ENCODE data around the gene GRB2.

Gene GRB2

DNA sequence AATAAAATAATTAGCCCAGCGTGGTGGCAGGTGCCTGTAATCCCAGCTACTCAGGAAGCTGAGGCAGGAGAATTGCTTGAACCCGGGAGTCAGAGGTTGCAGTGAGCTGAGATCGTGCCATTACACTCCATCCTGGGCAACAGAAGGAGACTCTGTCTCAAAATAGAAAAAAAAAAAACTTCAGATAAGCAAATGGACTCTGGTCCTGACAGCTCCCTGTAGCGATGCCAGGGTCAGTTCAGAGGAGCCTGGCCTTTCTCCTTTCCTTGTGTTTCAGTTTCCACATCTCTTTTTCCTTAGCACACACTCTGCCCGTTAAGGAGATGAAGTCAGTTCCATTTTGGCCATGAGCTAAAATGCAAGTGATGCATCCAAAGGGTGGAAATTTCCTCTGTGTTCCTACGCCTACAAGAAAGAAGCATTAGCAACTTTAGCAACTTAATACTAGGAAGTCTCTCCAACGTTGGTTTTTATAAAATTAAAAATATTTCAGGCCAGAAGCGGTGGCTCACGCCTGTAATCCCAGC, 11.6 kb upstream of the GRB2 start:
- in situ Hi-C loops (cut with MboI; ENCODE audit: low pct_unique_long_range_greater_than_20kb, low sequenced_read_pairs), result no loop called here
- no peak for DNase-seq

DNA sequence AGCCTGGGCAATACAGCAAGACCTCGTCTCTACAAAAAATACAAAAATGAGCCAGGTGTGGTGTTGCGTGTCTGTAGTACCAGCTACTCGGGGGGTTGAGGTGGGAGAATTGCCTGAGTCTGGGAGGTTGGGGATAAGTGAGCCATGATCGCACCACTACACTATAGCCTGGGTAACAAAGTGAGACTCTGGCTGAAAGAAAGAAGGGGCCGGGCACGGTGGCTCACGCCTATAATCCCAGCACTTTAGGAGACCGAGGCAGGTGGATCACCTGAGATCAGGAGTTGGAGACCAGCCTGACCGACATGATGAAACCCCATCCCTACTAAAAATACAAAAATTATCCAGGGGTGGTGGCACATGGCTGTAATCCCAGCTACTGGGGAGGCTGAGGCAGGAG, 10.5 kb upstream of the GRB2 start:
- DNase-seq, result no peak
- in situ Hi-C loops (cut with MboI; ENCODE audit: low pct_unique_long_range_greater_than_20kb, low sequenced_read_pairs), result no loop called here

DNA sequence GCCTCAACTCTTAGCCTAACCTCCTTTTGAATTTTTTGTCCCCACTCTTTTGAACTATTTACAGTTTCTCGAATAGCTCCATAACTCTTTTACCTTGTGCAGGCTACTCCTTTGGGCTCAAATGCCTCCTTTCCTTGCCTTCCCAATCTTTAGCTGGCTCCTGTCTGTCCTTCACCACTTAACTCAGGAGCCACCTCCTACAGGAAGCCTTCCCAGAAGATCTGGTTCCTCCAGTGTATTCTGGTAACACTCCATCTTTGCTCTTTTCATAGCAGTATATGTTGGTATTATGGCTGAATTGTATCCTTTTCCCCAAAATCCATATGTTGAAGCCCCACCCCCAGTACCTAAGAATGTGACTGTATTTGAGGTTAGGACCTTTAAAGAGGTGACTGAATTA, 9.0 kb upstream of the GRB2 start:
- DNase-seq, result no peak
- in situ Hi-C loops (cut with MboI; ENCODE audit: low pct_unique_long_range_greater_than_20kb, low sequenced_read_pairs), result no loop called here

DNA sequence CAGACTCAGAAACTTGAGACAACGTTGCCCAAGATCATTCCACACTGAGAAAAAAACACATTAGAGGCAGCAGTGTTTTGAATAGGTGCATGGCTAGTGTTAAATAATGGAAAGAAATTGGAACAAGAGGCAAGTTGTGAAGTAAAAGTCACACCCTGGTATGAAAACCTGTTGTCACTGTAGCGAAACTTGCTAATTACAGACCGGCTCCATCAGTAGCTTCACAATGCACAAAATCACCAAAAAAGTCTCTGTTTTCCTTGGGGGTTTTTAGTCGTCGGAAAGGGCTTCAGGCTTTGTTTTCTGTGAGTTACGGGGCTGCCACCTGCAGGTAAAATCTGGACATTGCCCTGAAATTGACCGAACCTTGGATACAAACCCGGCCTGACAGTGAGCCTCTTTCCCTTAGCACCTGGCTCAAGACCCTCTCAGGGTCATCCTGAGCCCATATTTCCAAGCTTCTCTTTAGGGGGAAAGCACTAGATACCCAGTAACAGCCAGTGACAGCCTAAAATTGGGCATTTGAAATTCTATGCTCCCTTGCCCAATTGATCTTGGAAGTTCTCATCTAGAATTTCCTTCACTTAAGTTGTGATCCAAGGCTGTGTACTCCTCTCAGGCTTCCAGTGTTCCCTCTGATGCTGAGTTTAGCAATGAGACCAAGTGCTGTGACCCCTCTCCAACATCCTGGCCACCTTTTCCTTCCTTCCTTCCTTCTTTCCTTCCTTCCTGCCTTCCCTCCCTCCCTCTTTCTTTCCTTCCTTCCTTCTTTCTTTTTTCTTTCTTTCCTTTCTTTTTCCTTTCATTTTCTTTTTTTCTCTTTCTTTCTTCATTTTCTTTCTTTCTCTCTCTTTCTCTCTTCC, 7.2 kb upstream of the GRB2 start:
- peak; percentile 90 for DNase-seq
- in situ Hi-C loops (cut with MboI; ENCODE audit: low pct_unique_long_range_greater_than_20kb, low sequenced_read_pairs), result no loop called here

DNA sequence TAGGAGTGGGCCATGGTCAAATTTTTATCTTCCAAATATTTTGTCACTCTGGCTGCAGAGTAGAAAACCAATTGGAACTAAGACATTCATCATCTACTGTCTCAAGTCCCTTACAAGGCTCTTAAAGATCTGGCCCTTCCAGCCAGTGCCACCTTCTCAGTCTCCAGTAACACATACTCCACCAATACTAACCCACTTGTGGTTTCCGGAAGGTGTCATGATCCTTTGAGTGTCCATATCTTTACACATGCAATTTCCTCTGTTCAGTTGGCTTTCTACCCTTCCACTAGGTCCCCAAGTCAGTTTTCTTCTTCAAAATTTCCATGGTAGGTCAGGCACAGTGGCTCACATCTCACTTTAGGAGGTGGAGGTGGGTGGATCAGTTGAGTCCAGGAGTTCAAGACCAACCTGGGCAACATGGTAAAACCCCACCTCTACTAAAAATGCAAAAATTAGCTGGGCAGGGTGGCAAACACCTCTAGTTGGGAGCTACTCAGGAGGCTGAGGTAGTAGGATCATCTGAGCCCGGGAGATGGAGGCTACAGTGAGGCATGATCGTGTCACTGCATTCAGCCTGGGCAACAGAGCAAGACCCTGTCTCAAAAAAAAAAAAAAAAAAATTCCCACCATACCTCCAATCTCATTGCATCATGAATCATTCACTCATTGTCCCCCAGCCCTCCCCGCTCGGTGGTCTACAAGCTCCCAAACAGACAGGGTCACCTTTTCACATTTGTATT, 6.0 kb upstream of the GRB2 start:
- peak; percentile 91 for DNase-seq
- in situ Hi-C loops (cut with MboI; ENCODE audit: low pct_unique_long_range_greater_than_20kb, low sequenced_read_pairs), result no loop called here

DNA sequence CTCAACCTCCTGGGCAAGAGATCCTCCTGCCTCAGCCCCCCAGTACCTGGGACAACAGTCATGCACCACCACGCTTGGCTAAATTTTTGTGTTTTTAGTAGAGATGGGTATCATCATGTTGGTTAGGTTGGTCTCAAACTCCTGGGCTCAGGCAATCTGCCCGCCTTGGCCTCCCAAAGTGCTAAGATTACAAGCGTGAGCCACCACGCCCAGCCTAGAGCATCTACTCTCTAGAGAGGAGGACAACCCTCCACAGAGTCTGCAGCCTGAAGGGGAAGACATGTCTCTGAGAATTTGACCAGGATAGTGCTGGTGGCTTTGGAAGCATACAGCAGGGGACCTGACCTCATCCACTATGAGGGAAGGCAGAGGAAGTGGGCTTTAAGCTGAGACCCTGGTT, 4.7 kb upstream of the GRB2 start:
- no peak for DNase-seq
- in situ Hi-C loops (cut with MboI; ENCODE audit: low pct_unique_long_range_greater_than_20kb, low sequenced_read_pairs), result no loop called here

DNA sequence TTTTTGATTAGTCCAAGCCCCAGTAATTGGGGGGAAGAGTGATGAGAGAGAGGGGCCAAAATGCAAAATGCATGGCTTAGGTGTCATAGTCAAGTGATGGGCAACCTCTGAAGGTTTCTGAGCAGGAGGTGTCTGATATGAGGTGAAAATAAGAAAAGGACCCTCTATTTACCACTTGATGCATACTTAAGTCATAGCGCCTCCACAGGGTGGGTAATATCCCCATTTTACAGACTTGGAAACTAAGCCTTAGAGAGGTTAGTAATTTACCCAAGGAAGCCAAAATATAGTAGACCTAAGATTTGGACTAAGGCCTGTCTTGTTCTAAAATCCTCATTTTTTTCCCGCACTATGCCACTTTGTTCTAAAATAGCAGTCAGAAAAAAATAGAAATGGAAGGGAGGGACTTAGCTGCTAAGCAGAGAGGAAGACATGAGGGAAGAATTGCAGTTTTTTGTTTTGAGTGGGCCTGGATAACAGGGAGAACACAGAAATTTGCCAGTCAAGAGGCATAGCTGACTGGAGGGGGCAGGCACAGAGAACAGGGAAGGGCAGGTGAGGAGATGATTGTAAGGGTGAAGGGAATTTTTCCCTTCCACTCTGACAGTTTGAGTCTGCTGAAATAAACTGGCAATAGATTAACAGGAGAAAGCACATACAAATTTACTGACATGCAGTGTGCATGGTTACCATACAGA, 2.3 kb upstream of the GRB2 start:
- DNase-seq, result no peak
- in situ Hi-C loops (cut with MboI; ENCODE audit: low pct_unique_long_range_greater_than_20kb, low sequenced_read_pairs), result no loop called here

DNA sequence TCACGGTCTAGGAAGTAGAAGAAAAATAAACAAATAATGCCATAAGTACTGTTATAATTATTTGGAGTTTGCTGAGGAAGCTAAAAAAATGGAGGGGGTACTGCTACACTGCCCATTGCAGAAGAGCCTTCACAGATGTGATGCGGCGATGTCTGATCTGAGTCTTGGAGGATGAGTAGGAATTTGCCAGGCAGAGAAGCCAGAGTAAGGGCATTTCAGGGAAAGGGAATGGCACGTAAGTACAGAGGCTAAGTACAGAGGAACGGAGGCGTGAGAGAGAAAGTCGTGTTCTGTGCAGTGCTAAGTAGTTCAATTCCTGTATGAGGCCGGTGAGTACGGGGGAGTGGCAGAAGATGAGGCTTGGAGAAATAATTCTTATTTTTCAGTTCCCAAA, 741 bp upstream of the GRB2 start:
- DNase-seq, result peak; percentile 34
- in situ Hi-C loops (cut with MboI; ENCODE audit: low pct_unique_long_range_greater_than_20kb, low sequenced_read_pairs), result no loop called here

DNA sequence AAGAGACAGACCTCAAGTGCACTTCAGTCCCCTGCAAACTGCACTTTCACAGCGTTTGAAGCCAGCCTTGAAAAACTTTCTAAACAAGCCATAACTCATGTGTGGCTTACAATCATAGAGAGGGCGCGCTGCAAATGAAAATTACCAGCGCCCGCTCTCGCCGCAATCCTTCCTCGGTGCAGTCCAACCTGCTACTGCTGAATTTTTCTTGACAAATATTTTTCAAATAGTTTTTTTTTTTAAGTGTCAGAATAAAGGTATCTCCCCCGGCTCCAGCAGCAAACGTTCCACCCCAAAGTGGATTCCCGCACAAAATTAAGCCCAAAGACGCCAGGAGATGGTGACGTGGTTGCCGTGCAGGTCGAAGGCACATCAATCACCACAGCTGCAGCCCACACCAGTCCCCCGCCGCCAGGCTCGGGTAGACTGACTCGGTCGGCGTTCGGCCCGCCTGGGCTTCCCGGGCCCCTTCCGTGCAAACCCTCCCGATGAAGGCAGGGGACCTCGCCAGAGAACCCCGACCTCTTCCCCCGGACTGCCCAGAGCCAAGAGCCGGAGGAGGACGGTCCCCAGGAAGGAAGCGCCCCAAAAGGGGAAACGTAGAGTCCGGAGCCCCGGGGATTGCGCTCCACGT, 630 bp downstream of the GRB2 start:
- in situ Hi-C loops (cut with MboI; ENCODE audit: low pct_unique_long_range_greater_than_20kb, low sequenced_read_pairs), result no loop called here
- peak; percentile 63 for DNase-seq

DNA sequence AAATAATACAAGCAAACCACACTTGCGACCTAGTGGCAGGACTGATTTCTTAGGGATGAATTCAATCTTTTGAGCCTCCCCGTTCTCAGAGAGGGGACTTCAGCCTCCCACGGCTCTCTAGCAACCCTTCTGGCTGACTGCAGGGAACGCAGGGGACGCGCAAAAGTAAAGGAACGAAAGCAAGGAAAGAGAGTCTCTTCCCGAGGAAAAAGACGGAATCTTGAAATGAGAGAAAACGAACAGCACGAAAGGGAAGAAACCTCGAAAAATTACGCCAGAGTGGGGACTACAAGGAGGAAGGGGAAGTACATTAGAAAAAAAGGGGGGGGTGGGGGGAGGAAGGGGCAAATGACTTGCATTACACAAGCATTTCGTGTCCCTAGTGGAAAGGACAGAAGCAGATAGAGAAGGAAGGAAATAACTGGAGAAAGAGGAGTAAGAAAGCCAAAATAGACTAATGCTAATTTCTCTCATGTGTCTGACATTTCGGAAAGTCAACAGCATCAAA, 1.2 kb downstream of the GRB2 start:
- in situ Hi-C loops (cut with MboI; ENCODE audit: low pct_unique_long_range_greater_than_20kb, low sequenced_read_pairs), result no loop called here
- peak; percentile 85 for DNase-seq

DNA sequence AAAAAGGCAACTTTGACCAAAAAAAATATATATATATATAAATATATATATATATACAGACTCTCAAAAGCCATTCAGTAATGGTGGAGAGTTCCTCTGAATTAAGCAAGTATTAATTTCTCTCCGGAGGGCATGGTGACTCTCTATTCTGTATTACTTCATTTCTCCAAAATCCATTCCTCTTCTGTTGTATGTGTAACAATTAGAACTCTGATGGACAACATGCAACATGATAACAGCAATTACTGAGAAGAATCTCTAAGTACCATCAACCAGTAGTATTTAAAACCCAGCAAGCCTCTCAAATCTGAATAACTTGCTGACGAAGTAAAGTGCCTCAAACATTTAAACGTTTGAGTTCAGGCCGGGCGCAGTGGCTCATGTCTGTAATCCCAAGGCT, 2.3 kb downstream of the GRB2 start:
- in situ Hi-C loops (cut with MboI; ENCODE audit: low pct_unique_long_range_greater_than_20kb, low sequenced_read_pairs), result no loop called here

DNA sequence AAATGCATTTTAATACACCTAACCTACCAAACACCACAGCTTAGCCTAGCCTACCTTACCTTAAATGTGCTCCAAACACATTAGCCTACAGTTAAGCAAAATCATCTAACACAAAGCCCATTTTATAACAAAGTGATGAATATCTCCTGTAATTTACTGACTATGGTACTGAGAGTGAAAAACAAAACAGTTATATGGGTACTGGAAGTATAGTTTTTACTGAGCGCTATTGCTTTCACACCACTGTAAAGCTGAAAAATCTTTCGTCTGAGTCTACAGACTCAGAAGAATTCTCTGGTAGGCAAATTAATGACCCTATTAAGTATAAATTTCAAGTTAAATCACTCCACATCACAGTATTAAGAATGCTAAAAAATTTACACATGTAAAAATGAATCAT, 3.5 kb downstream of the GRB2 start:
- in situ Hi-C loops (cut with MboI; ENCODE audit: low pct_unique_long_range_greater_than_20kb, low sequenced_read_pairs), result no loop called here
- no peak for DNase-seq

More for the DNA sequence above, 2.3 kb downstream of the GRB2 start:
- no peak for DNase-seq

DNA sequence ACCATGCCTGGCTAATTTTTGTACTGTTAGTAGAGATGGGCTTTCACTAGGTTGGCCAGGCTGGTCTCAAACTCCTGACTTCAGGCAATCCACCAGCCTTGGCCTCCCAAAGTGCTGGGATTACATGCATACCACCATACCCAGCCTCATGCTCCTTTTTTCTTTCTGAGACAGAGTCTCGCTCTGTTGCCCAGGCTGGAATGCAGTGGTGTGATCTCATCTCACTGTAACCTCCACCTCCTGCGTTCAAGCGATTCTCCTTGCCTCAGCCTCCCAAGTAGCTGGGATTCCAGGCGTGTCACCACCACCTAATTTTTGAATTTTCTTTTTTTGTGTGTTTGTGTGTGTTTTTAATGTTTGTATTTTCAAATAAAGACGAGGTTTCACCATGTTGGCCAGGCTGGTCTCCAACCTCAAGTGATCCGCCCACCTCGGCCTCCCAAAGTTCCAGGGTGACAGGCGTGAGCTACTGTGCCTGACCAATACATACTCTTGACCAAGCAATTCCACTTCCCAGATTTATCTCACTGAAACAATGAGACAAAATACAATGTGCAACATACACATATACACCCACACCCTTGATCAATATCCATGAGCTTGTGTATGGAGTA, 5.0 kb downstream of the GRB2 start:
- in situ Hi-C loops (cut with MboI; ENCODE audit: low pct_unique_long_range_greater_than_20kb, low sequenced_read_pairs), result no loop called here
- no peak for DNase-seq

DNA sequence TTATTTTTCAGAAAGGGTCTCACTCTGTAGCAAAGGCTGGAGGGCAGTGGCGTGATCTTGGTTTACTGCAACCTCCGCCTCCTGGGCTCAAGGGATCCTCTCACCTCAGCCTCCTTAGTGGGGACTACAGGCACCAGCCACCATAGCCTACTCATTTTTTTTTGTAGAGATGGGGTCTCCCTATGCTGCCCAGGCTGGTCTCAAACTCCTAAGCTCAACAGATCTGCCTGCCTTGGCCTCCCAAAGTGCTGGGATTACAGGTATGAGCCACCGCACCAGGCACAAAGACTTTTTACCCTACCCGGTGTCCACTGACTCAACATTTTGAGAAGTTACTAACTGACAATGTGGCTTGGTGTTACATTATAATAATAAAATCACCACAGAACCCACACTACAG, 7.2 kb downstream of the GRB2 start:
- no peak for DNase-seq
- in situ Hi-C loops (cut with MboI; ENCODE audit: low pct_unique_long_range_greater_than_20kb, low sequenced_read_pairs), result no loop called here

DNA sequence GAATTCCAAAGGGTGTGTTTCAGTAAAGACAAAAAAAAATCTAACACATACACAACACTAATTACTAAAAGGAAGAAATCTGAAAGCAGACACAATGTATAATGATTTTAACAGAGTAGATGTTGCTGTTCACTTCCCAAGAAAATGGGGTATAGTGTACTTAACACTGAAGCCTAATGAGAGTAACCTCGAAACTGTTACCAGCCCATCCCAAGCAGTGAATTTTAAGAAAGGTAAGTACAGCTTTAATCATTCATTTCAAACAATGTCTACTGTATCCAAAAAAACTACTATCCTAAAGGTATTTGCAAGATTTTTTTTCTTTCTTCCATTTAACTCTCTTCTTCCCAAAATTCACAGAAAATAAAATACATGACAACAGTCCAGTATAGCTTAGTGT, 8.3 kb downstream of the GRB2 start:
- in situ Hi-C loops (cut with MboI; ENCODE audit: low pct_unique_long_range_greater_than_20kb, low sequenced_read_pairs), result no loop called here
- DNase-seq, result no peak

DNA sequence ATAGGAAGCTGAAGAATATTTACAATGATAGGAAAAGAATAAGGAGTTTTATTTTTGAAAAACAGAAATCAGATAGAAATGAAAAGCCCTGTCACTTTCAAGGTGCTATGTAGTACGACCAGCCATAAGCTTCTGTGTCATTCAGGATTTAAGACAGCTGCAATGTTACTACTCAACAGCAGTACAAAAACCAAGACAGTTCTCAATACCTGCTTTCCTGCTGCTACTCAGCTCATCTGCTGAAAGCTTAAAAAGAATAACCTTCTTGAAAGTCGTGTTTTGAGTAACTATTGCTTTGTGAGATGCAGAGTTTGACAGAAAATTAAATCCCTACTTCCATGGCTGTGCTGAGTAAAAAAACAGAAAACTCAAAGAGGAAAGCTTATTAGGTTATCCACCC, 8.7 kb downstream of the GRB2 start:
- no peak for DNase-seq
- in situ Hi-C loops (cut with MboI; ENCODE audit: low pct_unique_long_range_greater_than_20kb, low sequenced_read_pairs), result no loop called here

DNA sequence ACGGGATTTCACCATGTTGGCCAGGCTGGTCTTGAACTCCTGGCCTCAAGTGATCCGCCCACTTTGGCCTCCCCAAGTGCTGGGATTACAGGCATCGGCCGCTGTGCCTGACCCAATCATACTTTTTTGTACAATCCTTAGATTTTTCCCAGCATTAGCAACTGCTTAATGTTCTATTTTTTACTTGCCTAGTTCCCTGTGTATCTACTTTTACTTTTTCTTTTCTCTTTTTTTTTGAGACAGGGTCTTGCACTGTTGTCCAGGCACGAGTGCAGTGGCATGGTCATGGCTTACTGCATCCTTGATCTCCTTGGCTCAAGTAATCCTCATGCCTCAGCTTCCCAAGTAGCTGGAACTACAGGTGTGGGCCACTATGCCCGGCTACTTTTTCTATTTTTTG, 9.5 kb downstream of the GRB2 start:
- DNase-seq, result no peak
- in situ Hi-C loops (cut with MboI; ENCODE audit: low pct_unique_long_range_greater_than_20kb, low sequenced_read_pairs), result no loop called here

DNA sequence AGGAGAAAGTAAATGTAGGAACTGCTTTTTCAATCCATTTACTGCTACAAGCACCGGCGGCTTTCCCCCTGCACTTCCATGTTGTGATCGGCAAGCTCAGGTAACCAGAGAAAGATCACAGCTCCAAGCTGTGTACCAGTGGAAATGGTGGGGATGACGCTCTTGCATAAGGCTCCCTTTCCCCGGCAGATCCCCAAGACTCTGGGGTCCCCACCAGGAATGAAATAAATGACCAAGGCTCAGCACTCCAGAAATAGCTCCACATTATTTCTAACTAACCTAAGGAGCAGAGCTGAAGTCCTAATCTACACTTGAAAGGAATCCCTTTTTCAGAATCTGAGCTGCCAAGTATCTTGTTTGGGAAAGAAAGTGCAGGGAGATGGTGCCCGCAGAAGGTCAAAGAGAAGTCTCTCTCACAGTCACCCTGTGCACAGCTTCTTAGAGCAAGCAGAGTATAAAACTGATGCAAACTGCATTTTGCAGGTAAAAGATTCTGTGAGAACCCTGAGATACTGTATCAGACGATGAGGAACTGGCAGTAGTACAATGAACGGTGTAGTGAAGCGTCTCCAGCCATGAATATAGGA, 11.1 kb downstream of the GRB2 start:
- in situ Hi-C loops (cut with MboI; ENCODE audit: low pct_unique_long_range_greater_than_20kb, low sequenced_read_pairs), result no loop called here
- no peak for DNase-seq

All from KBM-7 (cell line).